WTC11 (cell line): ENCODE results near the gene PRKN. TPM values are rescaled to one million over a fixed set of nuclear protein-coding genes. Genes with fewer than 3 reads are reported as not detected.

Experiments used
- ATAC-seq: fragments of 200-7000 bp; cut with Tn5 transposase; 2 replicates; pipeline ENCODE4 v1.10.0; 2021; ENCODE audit warnings: mild to moderate bottlenecking, moderate library complexity
- CTCF ChIA-PET: fragments of 300-600 bp; sonication (Branson Sonifier 250); formaldehyde crosslinking; loops from one replicate; lab custom pipeline; 2021; ENCODE audit warnings: antibody characterized with exemption; lab: Charles Lee
- POLR2A ChIA-PET: fragments of 350-600 bp; sonication (Branson Sonifier 250); formaldehyde crosslinking; loops from one replicate; lab custom pipeline; 2021; ENCODE audit warnings: antibody characterized with exemption; lab: Charles Lee
- DNase-seq: peaks from one replicate; pipeline ENCODE4 v3.0.0; 2021; ENCODE audit warnings: low spot score
- H3K27ac Mint-ChIP-seq: 2 replicates; pipeline ENCODE4 v1.8.0; 2021; ENCODE audit warnings: mixed read lengths
- H3K27me3 Mint-ChIP-seq: 2 replicates; pipeline ENCODE4 v1.8.0; 2021; ENCODE audit warnings: low read depth, mild to moderate bottlenecking, moderate library complexity, mixed read lengths
- H3K36me3 Mint-ChIP-seq: 2 replicates; pipeline ENCODE4 v1.8.0; 2021; ENCODE audit warnings: mixed read lengths
- H3K4me1 Mint-ChIP-seq: 2 replicates; pipeline ENCODE4 v1.8.0; 2022; ENCODE audit warnings: mixed read lengths
- H3K4me3 Mint-ChIP-seq: 2 replicates; pipeline ENCODE4 v1.8.0; 2021; ENCODE audit warnings: mild to moderate bottlenecking, moderate library complexity, mixed read lengths
- H3K9me3 Mint-ChIP-seq: 2 replicates; pipeline ENCODE4 v1.8.0; 2021; ENCODE audit warnings: mixed read lengths
- AR ChIP-seq: fragments of 250-450 bp; sonication (Bioruptor Pico); IDR thresholded peaks from 2 replicates; pipeline ENCODE4 v1.9.0; 2021; ENCODE audit warnings: mild to moderate bottlenecking
- ATF1 ChIP-seq: sonication (generic); formaldehyde crosslinking; IDR thresholded peaks from 2 replicates; pipeline ENCODE4 v1.8.1; 2023; ENCODE audit warnings: mild to moderate bottlenecking, moderate library complexity, missing genetic modification reagents
- CREB1 ChIP-seq: sonication (generic); formaldehyde crosslinking; IDR thresholded peaks from 2 replicates; pipeline ENCODE4 v1.8.0; 2023; ENCODE audit warnings: mild to moderate bottlenecking, missing genetic modification reagents
- GTF2I ChIP-seq: fragments of 250-450 bp; sonication (Bioruptor Pico); conservative IDR thresholded peaks from 2 replicates; pipeline ENCODE4 v1.4.0; 2021; ENCODE audit warnings: mild to moderate bottlenecking
- KAT7 ChIP-seq: sonication (generic); formaldehyde crosslinking; IDR thresholded peaks from 2 replicates; pipeline ENCODE4 v1.8.1; 2023; ENCODE audit warnings: missing genetic modification reagents, mild to moderate bottlenecking, borderline replicate concordance
- MYBL2 ChIP-seq: sonication (generic); formaldehyde crosslinking; IDR thresholded peaks from 2 replicates; pipeline ENCODE4 v1.8.1; 2023; ENCODE audit warnings: mild to moderate bottlenecking, moderate library complexity, missing genetic modification reagents
- NFE2L1 ChIP-seq: sonication (generic); formaldehyde crosslinking; IDR thresholded peaks from 2 replicates; pipeline ENCODE4 v1.8.1; 2023; ENCODE audit warnings: missing genetic modification reagents
- NFYB ChIP-seq: sonication (generic); formaldehyde crosslinking; conservative IDR thresholded peaks from 2 replicates; pipeline ENCODE4 v1.8.0; 2022; ENCODE audit warnings: low read depth, missing genetic modification reagents
- PRDM15 ChIP-seq: sonication (generic); formaldehyde crosslinking; IDR thresholded peaks from 2 replicates; pipeline ENCODE4 v1.8.0; 2022; ENCODE audit warnings: missing genetic modification reagents
- SP1 ChIP-seq: sonication (generic); formaldehyde crosslinking; conservative IDR thresholded peaks from 2 replicates; pipeline ENCODE4 v1.8.1; 2022; ENCODE audit warnings: missing genetic modification reagents
- USF1 ChIP-seq: sonication (generic); formaldehyde crosslinking; IDR thresholded peaks from 2 replicates; pipeline ENCODE4 v1.8.0; 2022; ENCODE audit warnings: mild to moderate bottlenecking, missing genetic modification reagents
- ZBTB43 ChIP-seq: sonication (generic); formaldehyde crosslinking; IDR thresholded peaks from 2 replicates; pipeline ENCODE4 v1.8.1; 2023; ENCODE audit warnings: mild to moderate bottlenecking, missing genetic modification reagents
- ZNF532 ChIP-seq: fragments of 250-450 bp; sonication (Bioruptor Pico); IDR thresholded peaks from 2 replicates; pipeline ENCODE4 v1.9.0; 2021; ENCODE audit warnings: mild to moderate bottlenecking, borderline replicate concordance
- total RNA-seq: library from RNA; stranded (reverse); gene quantifications from 3 replicates; pipeline ENCODE4 v1.2.3, GENCODE V29; 2021
- TF ChIP-seq, protein P1 (sequence below): fragments of 250-450 bp; sonication (Bioruptor Pico); IDR thresholded peaks from 2 replicates; pipeline ENCODE4 v1.9.0; 2021; ENCODE audit warnings: moderate library complexity, mild to moderate bottlenecking, inconsistent platforms, borderline replicate concordance
- TF ChIP-seq, protein P2 (sequence below): sonication (generic); formaldehyde crosslinking; IDR thresholded peaks from 2 replicates; pipeline ENCODE4 v1.8.0; 2022; ENCODE audit warnings: mild to moderate bottlenecking, missing genetic modification reagents

PRKN gene
- total RNA-seq, 1 experiment from 2014 or later, result 0.59 TPM

DNA sequence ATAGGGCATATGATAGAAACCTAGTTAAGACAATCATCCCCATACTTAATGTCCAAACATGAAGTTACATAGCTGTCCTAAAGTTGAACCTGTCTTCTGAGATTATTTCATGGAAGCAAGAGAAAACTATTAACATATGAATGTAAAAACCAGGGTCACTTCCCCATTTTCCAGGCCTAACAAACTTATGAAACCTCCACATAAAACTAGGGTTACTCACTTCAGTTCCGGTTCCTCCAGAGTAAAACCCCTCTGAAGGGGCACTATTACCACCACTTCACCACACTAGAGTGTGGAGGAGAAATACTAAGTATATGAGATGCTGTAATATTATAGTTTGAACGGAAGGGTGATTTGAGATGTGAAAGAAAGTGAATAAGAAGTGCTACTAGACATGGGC, 14.9 kb downstream of the PRKN start:
- peaks cover 14% of the 10 kb centered on the region for H3K36me3 Mint-ChIP-seq
- no peak overlapping the region for H3K27ac Mint-ChIP-seq
- ChIA-PET POLR2A (no interaction called here), CTCF (interaction anchor here (0.6 kb wide), 1 partner anchor 656 kb away, joined by 3 read pairs; no protein-coding TSS in a partner anchor)
- peaks cover 14% of the 10 kb centered on the region for H3K4me1 Mint-ChIP-seq
- H3K4me3 Mint-ChIP-seq, result no peak overlapping the region
- DNase-seq (no peak), ATAC-seq (no peak)
- H3K9me3 Mint-ChIP-seq, result peaks cover 23% of the 10 kb centered on the region
- TF ChIP-seq PRDM15, result no peak
- no peak for TF ChIP-seq ZNF532 (CRISPR knock-in tag)
- no peak for TF ChIP-seq AR
- TF ChIP-seq ATF1 (CRISPR knock-in tag), result no peak
- TF ChIP-seq NFYB, result no peak
- TF ChIP-seq MYBL2, result no peak
- TF ChIP-seq NFE2L1, result no peak
- TF ChIP-seq, protein P1, sequence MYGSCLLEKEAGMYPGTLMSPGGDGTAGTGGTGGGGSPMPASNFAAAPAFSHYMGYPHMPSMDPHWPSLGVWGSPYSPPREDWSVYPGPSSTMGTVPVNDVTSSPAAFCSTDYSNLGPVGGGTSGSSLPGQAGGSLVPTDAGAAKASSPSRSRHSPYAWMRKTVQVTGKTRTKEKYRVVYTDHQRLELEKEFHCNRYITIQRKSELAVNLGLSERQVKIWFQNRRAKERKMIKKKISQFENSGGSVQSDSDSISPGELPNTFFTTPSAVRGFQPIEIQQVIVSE, result no peak
- no peak for TF ChIP-seq ZBTB43 (CRISPR knock-in tag)
- no peak for TF ChIP-seq GTF2I (CRISPR knock-in tag)
- TF ChIP-seq SP1, result no peak
- TF ChIP-seq, protein P2, sequence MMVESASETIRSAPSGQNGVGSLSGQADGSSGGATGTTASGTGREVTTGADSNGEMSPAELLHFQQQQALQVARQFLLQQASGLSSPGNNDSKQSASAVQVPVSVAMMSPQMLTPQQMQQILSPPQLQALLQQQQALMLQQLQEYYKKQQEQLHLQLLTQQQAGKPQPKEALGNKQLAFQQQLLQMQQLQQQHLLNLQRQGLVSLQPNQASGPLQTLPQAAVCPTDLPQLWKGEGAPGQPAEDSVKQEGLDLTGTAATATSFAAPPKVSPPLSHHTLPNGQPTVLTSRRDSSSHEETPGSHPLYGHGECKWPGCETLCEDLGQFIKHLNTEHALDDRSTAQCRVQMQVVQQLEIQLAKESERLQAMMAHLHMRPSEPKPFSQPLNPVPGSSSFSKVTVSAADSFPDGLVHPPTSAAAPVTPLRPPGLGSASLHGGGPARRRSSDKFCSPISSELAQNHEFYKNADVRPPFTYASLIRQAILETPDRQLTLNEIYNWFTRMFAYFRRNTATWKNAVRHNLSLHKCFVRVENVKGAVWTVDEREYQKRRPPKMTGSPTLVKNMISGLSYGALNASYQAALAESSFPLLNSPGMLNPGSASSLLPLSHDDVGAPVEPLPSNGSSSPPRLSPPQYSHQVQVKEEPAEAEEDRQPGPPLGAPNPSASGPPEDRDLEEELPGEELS (CRISPR knock-in tag), result no peak
- TF ChIP-seq CREB1 (CRISPR knock-in tag), result no peak
- TF ChIP-seq KAT7 (CRISPR knock-in tag), result no peak
- no peak for TF ChIP-seq USF1 (CRISPR knock-in tag)
- H3K27me3 Mint-ChIP-seq, result no peaks in the 10 kb centered on the region
